MG63 (cell line): ENCODE data around the gene CEND1. TPM values are rescaled to one million over a fixed set of nuclear protein-coding genes. Genes with fewer than 3 reads are reported as not detected.
"Not testable (repeated sequence)": the region's sequence is repeated elsewhere in the genome, so short reads cannot be mapped to it uniquely, and the experiment has no call there.

Experiments used
- DNase-seq: peaks from one replicate; pipeline ENCODE4 v3.0.0-alpha.2; 2020
- H3K27me3 ChIP-seq: fragments of 250-450 bp; sonication (Bioruptor Pico); 2 replicates; pipeline ENCODE4 v1.5.1; 2020; ENCODE audit warnings: mild to moderate bottlenecking, moderate library complexity
- H3K36me3 ChIP-seq: fragments of 250-450 bp; sonication (Bioruptor Pico); 2 replicates; pipeline ENCODE4 v1.5.1; 2020; ENCODE audit warnings: mild to moderate bottlenecking, moderate library complexity
- H3K4me3 ChIP-seq: fragments of 250-450 bp; sonication (Bioruptor Pico); 2 replicates; pipeline ENCODE4 v1.5.1; 2020; ENCODE audit warnings: mild to moderate bottlenecking, moderate library complexity
- H3K9me3 ChIP-seq: fragments of 250-450 bp; sonication (Bioruptor Pico); 2 replicates; pipeline ENCODE4 v1.5.1; 2020; ENCODE audit warnings: mild to moderate bottlenecking, moderate library complexity
- total RNA-seq: library from RNA; depleted of rRNA; stranded (reverse); fragments of >200 nt; shearing (Covaris generic); gene quantifications from 2 replicates; pipeline ENCODE4 v1.2.3, GENCODE V29; 2014; ENCODE audit warnings: low replicate concordance

The CEND1 gene
- total RNA-seq, 1 experiment from 2014 or later: not detected

DNA sequence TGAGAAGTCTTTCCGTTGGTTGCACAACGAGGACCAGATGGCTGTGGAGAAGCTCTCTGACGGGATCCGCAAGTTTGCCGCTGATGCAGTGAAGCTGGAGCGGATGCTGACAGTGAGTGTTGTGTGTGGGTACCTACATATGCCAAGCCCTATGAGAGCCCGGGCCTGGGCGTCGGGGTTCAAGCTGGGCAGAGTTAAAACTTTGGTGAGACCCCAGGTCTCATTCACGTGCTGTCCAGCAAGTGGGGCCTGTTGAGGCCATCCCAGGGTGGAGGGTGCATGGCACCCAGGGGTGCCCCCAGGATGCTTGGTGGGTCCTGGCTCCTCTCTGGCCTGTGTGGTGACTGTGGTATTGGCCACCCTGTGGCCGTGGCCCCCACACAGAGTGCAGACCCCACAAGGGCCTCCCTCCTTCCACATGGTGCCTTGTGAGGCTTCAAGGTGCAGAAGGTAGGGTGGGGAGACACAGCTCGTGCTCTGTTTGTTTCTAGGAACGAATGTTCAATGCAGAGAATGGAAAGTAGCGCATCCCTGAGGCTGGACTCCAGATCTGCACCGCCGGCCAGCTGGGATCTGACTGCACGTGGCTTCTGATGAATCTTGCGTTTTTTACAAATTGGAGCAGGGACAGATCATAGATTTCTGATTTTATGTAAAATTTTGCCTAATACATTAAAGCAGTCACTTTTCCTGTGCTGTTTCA is 25.4 kb downstream of the CEND1 start:
- DNase-seq: no peak
- Histone ChIP-seq H3K9me3 (no peaks in the 10 kb centered on the region), H3K27me3 (no peaks in the 10 kb centered on the region), H3K4me3 (no peak overlapping the region), H3K36me3 (peaks cover 85% of the 10 kb centered on the region)

DNA sequence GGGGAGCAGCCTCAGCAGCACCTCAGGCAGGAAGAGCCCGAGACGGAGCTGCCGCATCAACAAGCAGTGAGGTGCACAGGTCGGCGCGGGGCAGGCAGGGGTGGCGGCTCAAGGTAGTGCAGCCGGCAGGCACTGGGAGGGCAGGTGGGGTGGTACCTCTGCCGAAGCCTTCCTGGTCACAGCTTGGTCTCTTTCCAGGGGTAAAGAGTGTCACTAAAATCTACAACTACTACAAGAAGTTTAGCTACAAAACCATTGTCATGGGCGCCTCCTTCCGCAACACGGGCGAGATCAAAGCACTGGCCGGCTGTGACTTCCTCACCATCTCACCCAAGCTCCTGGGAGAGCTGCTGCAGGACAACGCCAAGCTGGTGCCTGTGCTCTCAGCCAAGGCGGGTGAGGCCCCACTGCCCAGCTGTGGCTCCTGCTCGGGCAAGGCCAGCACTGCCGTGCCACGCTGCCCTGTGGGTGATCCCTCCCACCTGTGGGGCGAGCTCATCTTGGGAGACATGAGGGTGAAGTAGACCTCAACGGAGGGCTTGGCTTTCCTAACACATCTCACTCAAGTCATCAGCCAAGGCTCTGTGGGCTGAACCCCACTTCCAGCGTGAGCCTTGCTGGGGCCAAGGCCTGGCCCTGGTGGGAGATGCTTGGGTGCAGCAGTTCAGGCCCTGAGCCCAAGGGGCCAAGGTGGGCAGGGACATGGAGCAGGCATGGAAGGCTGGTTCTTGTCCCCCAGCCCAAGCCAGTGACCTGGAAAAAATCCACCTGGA is 26.2 kb downstream of the CEND1 start:
- H3K9me3 ChIP-seq: no peaks in the 10 kb centered on the region
- no peak overlapping the region for H3K4me3 ChIP-seq
- no peak for DNase-seq
- no peaks in the 10 kb centered on the region for H3K27me3 ChIP-seq
- H3K36me3 ChIP-seq: peaks cover 88% of the 10 kb centered on the region

DNA sequence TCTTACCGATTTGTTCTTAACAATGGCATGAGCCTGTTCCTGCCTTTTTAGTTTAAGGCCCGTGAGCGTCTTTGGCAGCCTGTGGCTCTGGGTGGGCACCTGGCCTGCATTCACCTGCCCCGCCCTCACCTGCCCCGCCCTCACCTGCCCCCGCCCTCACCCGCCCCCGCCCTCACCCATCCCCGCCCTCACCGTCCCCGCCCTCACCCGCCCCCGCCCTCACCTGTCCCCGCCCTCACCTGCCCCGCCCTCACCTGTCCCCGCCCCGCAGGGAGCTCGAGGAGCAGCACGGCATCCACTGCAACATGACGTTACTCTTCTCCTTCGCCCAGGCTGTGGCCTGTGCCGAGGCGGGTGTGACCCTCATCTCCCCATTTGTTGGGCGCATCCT is 26.8 kb downstream of the CEND1 start:
- Histone ChIP-seq H3K4me3 (no peak overlapping the region), H3K9me3 (no peaks in the 10 kb centered on the region), H3K36me3 (peaks cover 91% of the 10 kb centered on the region), H3K27me3 (no peaks in the 10 kb centered on the region)
- DNase-seq: no peak

DNA sequence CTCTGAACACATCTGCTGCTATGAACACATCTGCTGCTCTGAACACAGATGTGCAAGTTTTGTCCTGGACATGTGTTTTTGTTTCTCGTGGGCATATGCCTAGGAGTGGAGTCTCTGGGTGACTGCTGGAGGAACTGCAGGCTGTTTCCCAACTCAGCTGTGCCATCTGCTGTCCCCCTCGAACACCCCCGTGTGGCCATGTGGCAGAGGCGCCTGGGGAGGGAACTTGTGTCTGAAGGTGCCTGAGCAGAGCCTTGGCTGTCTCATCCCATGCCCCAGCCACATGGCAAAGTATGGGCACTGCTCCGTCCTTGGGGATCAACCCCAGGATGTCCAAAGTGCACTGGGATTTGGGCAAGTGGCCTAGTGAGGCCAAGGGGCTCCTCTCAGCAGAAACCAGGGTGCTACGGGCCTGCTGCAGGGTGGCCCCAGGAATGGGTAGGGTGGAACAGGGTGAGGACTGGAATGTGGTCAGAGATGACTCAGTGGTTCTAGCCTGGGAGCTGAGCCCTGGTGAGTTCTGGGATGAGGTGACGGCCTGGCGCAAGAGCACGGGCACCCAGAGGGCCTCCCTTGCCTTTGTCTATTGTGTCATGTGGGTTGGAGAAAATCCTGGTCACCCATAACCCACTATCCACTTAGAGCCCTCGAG is 27.3 kb downstream of the CEND1 start:
- Histone ChIP-seq H3K9me3 (no peaks in the 10 kb centered on the region), H3K36me3 (peaks cover 95% of the 10 kb centered on the region), H3K4me3 (no peak overlapping the region), H3K27me3 (no peaks in the 10 kb centered on the region)
- peak; percentile 67 for DNase-seq

DNA sequence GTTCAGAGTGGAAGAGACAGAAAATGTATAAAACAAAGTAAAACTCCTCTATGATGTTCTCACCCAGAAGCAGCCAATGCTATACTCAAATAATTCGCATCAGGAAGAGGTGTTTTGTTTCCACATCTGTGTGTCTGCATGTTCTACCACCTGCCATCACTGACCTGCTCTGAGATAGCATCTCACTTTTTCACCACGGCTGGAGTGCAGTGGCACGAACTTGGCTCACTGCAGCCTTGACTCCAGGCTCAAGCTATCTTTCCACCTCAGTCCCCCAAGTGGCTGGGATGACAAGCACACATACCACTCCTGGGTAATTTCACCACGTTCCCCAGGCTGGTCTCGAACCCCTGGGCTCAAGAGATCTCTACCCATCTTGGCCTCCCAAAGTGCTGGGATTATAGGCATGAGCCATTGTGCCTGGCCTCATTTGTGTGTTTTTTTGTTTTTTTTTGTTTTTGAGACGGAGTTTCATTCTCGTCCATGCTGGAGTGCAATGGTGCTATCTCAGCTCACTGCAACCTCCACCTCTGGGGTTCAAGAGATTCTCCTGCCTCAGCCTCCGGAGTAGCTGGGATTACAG is 28.3 kb downstream of the CEND1 start:
- DNase-seq: no peak
- H3K36me3 ChIP-seq: peaks cover 95% of the 10 kb centered on the region

DNA sequence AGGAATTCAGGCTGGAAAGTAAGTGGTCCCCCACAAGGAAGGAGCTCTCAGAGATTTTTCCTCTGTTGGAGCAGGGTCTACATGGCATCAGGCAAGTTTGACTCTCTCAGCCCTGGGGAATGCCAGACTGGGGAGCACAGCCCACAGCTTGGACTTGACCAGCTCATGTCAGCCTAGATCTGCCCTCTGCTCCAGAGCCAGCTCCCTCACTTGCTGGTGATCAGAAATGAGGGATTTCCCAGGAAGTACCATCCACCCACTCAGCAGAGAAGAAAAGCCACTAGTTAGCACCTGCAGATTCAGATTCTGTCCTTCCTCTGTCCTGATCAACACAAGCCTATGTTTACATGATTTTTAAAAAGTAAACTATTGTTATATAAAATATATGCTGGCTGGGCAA is 29.7 kb downstream of the CEND1 start:
- H3K27me3 ChIP-seq: no peaks in the 10 kb centered on the region
- H3K9me3 ChIP-seq: no peaks in the 10 kb centered on the region
- peaks cover 92% of the 10 kb centered on the region for H3K36me3 ChIP-seq
- DNase-seq: no peak
- no peak overlapping the region for H3K4me3 ChIP-seq

More for the DNA sequence above, 28.3 kb downstream of the CEND1 start:
- Histone ChIP-seq H3K9me3 (no peaks in the 10 kb centered on the region), H3K27me3 (no peaks in the 10 kb centered on the region), H3K4me3 (no peak overlapping the region)

DNA sequence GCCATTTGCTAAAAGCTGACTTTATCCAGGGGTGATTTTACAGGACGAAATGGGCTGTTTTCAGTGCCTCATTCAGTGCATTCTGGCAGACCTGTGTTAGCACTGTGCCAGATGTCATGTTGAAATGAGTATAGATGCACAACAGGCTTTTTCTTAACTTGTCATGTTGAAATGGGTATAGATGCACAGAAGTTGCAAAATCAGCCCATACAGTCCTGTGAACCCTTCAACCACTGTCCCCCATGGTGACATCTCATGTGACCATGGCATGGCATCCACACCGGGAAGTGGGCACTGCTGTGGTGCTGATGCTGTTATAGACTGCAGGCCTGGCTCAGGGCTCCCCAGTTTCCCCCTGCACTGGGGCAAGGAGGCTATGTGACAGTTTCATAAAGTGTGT is 40.2 kb downstream of the CEND1 start:
- no peak overlapping the region for H3K4me3 ChIP-seq
- no peaks in the 10 kb centered on the region for H3K9me3 ChIP-seq
- peaks cover 15% of the 10 kb centered on the region for H3K36me3 ChIP-seq
- H3K27me3 ChIP-seq: no peaks in the 10 kb centered on the region
- no peak for DNase-seq

DNA sequence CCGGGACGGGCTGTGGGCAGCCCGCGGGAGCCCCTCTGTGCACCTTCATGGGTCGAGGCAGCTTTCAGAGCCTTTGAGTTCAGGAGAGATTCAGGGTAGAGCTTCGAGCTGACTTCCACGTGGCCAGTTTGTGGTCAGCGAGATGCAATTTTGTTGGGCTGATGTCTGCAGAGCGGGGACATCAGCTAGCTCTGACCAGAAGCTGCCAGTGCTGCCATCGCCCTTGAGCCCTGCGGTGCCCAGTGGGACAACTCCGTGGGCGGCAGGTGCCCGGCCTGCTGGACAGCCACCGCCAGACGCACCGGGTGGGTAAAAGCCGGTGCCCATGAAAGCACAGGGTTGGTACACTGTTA is 41.9 kb downstream of the CEND1 start:
- H3K4me3 ChIP-seq: peak overlapping the region; percentile 89
- no peaks in the 10 kb centered on the region for H3K9me3 ChIP-seq
- DNase-seq: no peak
- H3K36me3 ChIP-seq: peaks cover 11% of the 10 kb centered on the region
- H3K27me3 ChIP-seq: no peaks in the 10 kb centered on the region

DNA sequence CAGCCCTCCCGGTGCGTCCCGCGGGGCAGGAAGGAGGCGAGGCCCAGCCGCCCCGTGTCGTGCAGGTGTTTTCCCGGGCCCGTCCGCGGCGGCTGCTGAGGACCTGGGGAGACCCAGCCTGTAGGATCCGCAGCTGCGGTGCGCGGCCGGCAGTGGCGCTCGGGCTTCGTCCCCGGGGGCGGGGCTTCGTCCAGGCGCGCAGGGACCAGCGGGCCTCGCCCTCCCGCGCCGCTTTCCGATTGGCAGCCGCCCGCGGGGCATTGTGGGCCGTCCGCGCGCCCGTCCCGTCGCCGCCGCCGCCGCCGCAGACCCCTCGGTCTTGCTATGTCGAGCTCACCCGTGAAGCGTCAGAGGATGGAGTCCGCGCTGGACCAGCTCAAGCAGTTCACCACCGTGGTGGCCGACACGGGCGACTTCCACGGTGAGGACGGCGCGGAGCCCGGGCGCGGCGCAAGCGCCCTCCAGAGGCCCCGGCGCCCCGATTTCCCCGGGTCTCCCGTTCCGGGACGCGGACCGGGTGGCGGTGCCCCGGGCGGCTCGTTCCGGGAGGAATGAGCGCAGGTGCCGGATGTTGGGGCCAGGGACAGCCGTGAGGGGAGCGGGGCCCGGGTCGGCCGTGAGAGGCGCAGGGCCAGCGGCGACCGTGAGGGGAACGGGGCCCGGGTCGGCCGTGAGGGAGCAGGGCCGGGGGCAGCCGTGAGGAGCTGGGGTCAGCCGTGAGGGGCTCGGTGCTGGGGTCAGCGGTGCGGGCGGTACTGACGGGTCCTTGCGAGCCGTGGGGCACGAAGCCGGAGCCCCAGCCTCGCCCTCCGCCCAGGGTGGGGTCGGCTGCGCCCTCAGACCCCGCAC is 42.5 kb downstream of the CEND1 start, which contains the start of gene TALDO1:
Gene TALDO1 (plus strand): TSS at position 307 of the 849 bp plus-strand sequence. CDS start 18 bp downstream, at position 325.
- peak; percentile 93 for DNase-seq
- Histone ChIP-seq H3K9me3 (no peaks in the 10 kb centered on the region), H3K4me3 (peak within 1 kb of the TSS; percentile 89), H3K36me3 (peaks cover 5% of the 10 kb centered on the region), H3K27me3 (no peaks in the 10 kb centered on the region)

DNA sequence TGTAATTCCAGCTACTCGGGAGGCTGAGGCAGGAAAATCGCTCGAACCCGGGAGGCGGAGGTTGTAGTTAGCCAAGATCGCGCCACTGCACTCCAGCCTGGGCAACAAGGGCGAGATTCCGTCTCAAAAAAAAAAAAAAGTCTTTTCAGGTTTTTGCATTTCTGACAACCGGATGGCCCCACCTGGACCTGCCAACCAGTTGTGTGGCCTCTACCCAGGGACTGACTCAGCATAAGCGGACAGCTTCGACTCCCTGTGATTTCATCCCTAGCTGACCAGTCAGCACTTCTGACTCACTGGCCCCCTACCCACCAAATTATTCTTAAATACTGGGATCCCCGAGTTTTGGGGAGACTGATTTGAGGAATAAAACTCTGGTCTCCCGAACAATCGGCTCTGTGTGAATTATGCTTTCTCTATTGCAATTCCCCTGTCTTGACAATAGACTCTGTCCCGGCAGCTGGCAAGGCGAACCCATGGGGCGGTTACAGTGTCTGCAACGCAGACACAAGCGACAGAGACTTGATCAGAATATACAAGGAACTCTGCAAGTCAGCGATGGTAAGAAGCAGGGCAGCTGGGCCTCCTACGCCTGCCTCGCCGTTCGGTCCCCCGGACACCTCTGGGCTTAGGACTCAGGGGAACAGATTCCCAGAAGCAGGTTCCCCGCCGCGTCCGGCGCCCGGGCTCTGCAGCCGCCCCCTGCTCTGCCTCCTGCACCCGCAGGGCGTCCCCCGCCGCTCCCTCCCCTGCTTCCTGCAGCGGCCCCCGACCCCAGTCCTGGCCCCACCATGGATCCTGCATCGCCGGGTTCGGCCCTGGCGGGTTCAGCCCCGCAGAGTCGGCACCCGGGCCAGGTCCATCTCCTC is 43.4 kb downstream of the CEND1 start:
- DNase-seq: no peak
- Histone ChIP-seq H3K9me3 (no peaks in the 10 kb centered on the region), H3K27me3 (no peaks in the 10 kb centered on the region), H3K4me3 (peak overlapping the region; percentile 89), H3K36me3 (peaks cover under 1% of the 10 kb centered on the region; the same call in 1 of the 2 replicates)

DNA sequence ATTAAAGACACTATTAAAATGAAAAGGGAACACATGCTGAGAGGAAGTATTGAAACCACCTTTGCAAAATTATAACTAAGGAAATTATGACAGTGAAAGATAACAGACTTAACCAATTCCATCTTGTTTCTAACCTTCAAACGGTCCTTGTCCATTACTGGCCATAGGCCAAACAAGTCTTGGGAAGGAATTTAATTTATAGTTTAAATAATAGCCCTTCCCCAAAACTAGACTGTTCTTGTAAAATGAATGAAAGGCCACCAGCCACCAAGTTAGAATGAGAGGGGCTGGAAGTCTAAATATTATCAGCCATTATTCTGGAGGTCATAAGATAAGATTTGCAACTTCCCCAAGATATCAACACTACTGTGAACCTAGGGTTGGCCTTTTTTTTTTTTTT is 44.5 kb downstream of the CEND1 start:
- H3K9me3 ChIP-seq: no peaks in the 10 kb centered on the region
- no peak for DNase-seq
- no peaks in the 10 kb centered on the region for H3K27me3 ChIP-seq
- H3K4me3 ChIP-seq: no peak overlapping the region
- H3K36me3 ChIP-seq: no peaks in the 10 kb centered on the region

DNA sequence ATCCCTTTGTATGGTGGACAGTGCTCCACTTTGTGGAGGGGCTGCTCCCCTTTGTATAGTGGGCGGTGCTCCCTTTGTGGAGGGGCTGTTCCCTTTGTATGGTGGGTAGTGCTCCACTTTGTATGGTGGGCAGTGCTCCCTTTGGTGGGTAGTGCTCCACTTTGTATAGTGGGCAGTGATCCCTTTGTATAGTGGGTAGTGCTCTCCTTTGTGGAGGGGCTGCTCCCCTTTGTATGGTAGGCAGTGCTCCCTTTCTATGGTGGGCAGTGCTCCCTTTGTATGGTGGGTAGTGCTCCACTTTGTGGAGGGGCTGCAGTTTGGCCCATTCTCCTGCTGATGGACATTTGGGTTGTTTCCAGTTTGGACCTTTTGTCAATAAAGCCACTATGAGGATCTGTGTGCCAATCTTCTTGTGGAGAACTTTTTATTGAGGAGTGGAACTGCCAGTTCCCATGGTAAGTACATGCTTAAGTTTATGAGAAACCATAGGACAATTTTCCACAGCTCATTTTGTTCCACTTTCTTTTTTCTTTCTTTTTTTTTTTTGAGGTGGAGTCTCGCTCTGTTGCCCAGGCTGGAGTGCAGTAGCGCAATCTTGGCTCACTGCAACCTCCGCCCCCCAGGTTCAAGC is 47.2 kb downstream of the CEND1 start:
- Histone ChIP-seq H3K36me3 (no peaks in the 10 kb centered on the region), H3K9me3 (no peaks in the 10 kb centered on the region), H3K4me3 (no peak overlapping the region), H3K27me3 (no peaks in the 10 kb centered on the region)
- no peak for DNase-seq

DNA sequence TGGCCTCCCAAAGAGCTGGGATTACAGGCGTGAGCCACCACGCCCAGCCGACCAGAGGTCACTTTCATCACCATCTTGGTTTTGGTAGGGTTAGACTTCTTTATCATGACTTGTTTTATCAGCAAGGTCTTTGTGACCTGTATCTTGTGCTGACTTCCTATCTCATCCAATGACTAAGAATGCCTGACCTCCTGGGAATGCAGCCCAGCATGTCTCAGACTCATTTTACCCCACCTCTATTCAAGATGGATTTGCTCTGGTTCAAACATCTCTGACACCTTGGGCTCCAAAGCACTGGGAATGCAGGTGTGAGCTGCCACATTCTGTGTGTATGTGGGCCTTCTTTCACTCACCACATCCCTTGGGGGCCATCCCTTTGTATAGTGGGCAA is 47.7 kb downstream of the CEND1 start:
- no peak for DNase-seq
- H3K4me3 ChIP-seq: no peak overlapping the region
- no peaks in the 10 kb centered on the region for H3K27me3 ChIP-seq
- H3K36me3 ChIP-seq: no peaks in the 10 kb centered on the region
- H3K9me3 ChIP-seq: no peaks in the 10 kb centered on the region

DNA sequence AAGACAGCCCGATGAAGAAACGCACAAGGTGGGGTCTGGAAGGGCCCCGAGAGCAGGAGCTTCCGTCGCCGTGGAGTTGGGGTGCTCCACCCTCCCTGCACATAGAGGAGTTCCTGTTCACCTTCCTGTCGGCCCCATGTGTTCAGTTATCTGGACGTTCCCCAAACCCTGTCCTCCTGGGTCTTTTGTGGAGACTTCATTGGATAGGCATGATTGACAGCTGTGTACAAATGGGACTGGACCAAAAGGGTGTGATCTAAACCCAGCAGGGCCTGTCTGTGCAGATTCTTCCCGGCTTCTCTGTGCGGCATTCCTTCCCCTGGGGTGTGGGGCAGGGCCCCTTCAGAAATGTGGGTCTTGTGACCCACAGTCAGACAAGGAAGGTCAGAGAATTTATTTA is 52.0 kb downstream of the CEND1 start:
- not testable (repeated sequence) for H3K9me3 ChIP-seq, DNase-seq, H3K36me3 ChIP-seq

DNA sequence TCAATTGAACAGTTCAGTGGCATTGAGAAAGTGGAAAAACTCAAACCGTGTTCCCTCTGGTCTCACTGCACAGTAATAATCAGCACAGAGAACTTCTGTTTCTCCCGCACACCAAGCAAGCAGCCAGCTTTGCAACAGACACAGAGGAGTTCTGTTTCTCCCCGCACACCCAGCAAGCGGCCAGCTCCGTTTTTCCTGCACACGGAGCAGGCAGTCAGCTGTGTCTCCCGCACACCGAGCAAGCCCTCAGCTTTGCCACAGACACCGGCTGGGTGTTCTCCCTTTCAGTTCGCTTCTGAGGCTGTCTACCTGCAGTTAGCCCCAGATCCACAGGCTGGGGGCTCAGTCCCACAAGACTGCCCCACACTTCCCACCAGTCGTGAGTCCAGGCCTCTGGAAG is 52.5 kb downstream of the CEND1 start:
- no peak for DNase-seq
- Histone ChIP-seq H3K36me3 (no peaks in the 10 kb centered on the region), H3K27me3 (no peaks in the 10 kb centered on the region), H3K9me3 (no peaks in the 10 kb centered on the region), H3K4me3 (no peak overlapping the region)

More for the DNA sequence above, 52.0 kb downstream of the CEND1 start:
- H3K27me3 ChIP-seq, H3K4me3 ChIP-seq: not testable (repeated sequence)
